HL-60 (cell line): ENCODE results near the gene EMID1.

ENCODE experiments used
- DNase-seq, 2 experiments: peaks; one replicate each; pipeline ENCODE4 v3.0.0-alpha.2; 2010 to 2020; ENCODE audit warnings: low read depth in 1 of 2, low spot score in 1 of 2
- H3K27ac ChIP-seq: fragments of 250-450 bp; sonication (Bioruptor Pico); replicated peaks from 2 replicates; pipeline ENCODE4 v1.5.1; 2020; ENCODE audit warnings: mild to moderate bottlenecking, moderate library complexity
- H3K27me3 ChIP-seq: fragments of 250-450 bp; sonication (Bioruptor Pico); 2 replicates; pipeline ENCODE4 v1.5.1; 2021; ENCODE audit warnings: mild to moderate bottlenecking, moderate library complexity; ENCODE audit not compliant: insufficient read depth, poor library complexity, severe bottlenecking
- H3K4me3 ChIP-seq: replicated peaks from 2 replicates; pipeline ENCODE4 v1.5.1; 2011; ENCODE audit warnings: mild to moderate bottlenecking, control low read depth, low read length; ENCODE audit not compliant: insufficient read depth
- CTCF ChIP-seq: IDR thresholded peaks from one replicate; pipeline ENCODE4 v1.5.1; 2011; ENCODE audit warnings: low read length, control low read depth, inconsistent platforms; ENCODE audit not compliant: insufficient read depth
- GABPA ChIP-seq: IDR thresholded peaks from 2 replicates; pipeline ENCODE4 v1.6.1; 2012; ENCODE audit warnings: low read depth
- POLR2AphosphoS5 ChIP-seq: IDR thresholded peaks from 2 replicates; pipeline ENCODE4 v1.6.1; 2012; ENCODE audit warnings: low read depth
- REST ChIP-seq: IDR thresholded peaks from 2 replicates; pipeline ENCODE4 v1.6.1; 2012; ENCODE audit warnings: low read depth; ENCODE audit not compliant: insufficient replicate concordance
- SPI1 ChIP-seq: IDR thresholded peaks from 2 replicates; pipeline ENCODE4 v1.6.1; 2012; ENCODE audit warnings: low read depth, mild to moderate bottlenecking, borderline replicate concordance

EMID1 gene

GRCh38 chr22:29183971-29184848, 21.5 kb upstream of the EMID1 start:
- Histone ChIP-seq H3K4me3 (no peak overlapping the region), H3K27ac (no peak overlapping the region), H3K27me3 (no peaks in the 10 kb centered on the region)
- TF ChIP-seq GABPA (no peak), SPI1 (no peak), CTCF (no peak), REST (no peak), POLR2AphosphoS5 (no peak)
- no peak for DNase-seq

GRCh38 chr22:29184849-29185490, 20.7 kb upstream of the EMID1 start:
- no peak overlapping the region for H3K27ac ChIP-seq
- DNase-seq: no peak
- TF ChIP-seq SPI1: no peak
- TF ChIP-seq GABPA: no peak
- no peak for TF ChIP-seq REST
- TF ChIP-seq POLR2AphosphoS5: no peak
- TF ChIP-seq CTCF: no peak
- no peaks in the 10 kb centered on the region for H3K27me3 ChIP-seq
- no peak overlapping the region for H3K4me3 ChIP-seq

- Histone ChIP-seq H3K27me3 (no peaks in the 10 kb centered on the region), H3K4me3 (no peak overlapping the region), H3K27ac (no peak overlapping the region)
- DNase-seq: no peak
- no peak for TF ChIP-seq CTCF
- TF ChIP-seq SPI1: no peak
- TF ChIP-seq REST: no peak
Observed at GRCh38 chr22:29186302-29186701, 19.4 kb upstream of the EMID1 start.
